CD4-positive, alpha-beta T cell treated with Interleukin-15 for 4 hours (primary cell): ENCODE measurements around the gene SLC34A2.

Experiments used
- DNase-seq: peaks from one replicate; pipeline ENCODE4 v3.0.0-alpha.2; 2020; ENCODE audit warnings: low spot score

Gene SLC34A2

DNA sequence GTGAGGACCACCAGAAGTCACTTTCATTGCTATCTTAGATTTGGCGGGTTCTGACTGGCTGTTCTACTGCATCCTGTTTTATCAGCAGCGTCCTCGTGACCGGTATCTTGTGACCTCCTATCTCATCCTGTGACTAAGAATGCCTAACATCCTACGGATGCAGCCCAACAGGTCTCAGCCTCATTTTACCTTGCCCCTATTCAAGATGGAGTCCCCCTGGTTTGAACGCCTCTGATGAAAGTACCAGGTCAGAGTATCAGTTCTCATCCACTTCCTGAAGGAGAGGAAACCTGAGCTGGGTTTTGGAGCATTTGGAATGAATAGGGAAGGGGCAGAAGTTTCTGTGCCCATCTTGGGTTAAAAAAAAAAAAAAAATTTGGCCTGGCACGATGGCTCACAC, 70.2 kb downstream of the SLC34A2 start:
- DNase-seq: no peak

DNA sequence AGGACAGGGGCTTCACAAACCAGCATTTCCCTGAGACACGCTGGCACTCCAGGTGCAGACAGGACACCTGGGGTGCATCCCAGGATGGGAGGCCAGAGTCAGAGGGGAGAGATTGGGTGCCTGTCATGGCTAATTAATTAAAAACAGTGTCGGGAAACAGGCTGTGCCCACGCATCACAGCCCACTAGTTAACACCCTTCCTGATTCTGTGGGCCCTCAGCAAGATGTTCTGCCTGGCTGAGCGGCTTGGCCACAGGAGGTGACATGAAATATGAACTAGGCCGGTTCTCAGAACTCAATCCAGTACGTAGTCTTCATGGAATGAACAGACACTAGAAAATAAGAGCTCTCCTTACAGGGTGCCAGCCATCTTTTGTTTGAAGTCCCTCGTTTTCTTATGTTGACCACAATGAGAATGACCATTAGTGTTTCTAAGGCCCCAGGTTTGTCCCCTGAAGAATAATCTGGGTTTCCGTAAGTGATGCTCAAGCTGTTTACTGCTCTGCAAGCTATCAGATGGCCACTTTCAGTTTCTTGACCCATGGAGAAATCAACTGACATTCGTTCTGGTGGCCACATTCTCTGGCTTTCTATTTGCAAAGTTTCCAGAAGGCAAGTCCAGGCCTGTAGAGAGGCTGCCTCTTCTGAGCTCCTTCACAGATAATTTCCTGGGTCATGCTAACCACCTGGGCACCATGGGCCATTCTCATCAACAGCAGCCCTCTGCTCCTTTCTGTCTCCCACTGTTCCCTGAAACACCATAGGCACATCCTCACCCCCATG, 72.3 kb downstream of the SLC34A2 start:
- DNase-seq: no peak
